Activated naive CD4-positive, alpha-beta T cell treated with anti-CD3 and anti-CD28 coated beads for 36 hours (primary cell): Measurements from ENCODE around the gene TSHZ3. TPM values are rescaled to one million over a fixed set of nuclear protein-coding genes. Genes with fewer than 3 reads are reported as not detected.

Source experiments
- CTCF ChIA-PET: fragments of 350-600 bp; sonication (Branson Sonifier 250); formaldehyde crosslinking; loops from one replicate; lab custom pipeline; 2021; ENCODE audit warnings: antibody characterized with exemption; lab: Charles Lee
- DNase-seq: peaks from one replicate; pipeline ENCODE4 v3.0.0-alpha.2; 2020
- H3K27ac Mint-ChIP-seq: one replicate; pipeline ENCODE4 v1.8.0; 2021; ENCODE audit warnings: mild to moderate bottlenecking, mixed read lengths
- H3K27me3 Mint-ChIP-seq: one replicate; pipeline ENCODE4 v1.8.0; 2021; ENCODE audit warnings: low read depth, mixed read lengths
- H3K36me3 Mint-ChIP-seq: one replicate; pipeline ENCODE4 v1.8.0; 2021; ENCODE audit warnings: low read depth, mixed read lengths
- H3K4me1 Mint-ChIP-seq: one replicate; pipeline ENCODE4 v1.8.0; 2021; ENCODE audit warnings: low read depth, mixed read lengths
- H3K4me3 Mint-ChIP-seq: one replicate; pipeline ENCODE4 v1.8.0; 2021; ENCODE audit warnings: mild to moderate bottlenecking, moderate library complexity, mixed read lengths
- H3K9me3 Mint-ChIP-seq: one replicate; pipeline ENCODE4 v1.8.0; 2021; ENCODE audit warnings: mixed read lengths
- intact Hi-C: fragments of 100-400 bp; cut with micrococcal nuclease; formaldehyde crosslinking; loops from one replicate; pipeline ENCODE4 v1.15.1; 2023
- total RNA-seq, 2 experiments: library from RNA; stranded (reverse); gene quantifications; one replicate each; pipeline ENCODE4 v1.2.3, GENCODE V29; 2021

TSHZ3 gene
- total RNA-seq, 2 experiments from 2014 or later: 1.6 to 2.0 TPM

- Mint-ChIP-seq H3K27ac (no peak overlapping the region), H3K27me3 (peaks cover 23% of the 10 kb centered on the region), H3K9me3 (no peaks in the 10 kb centered on the region), H3K4me1 (peaks cover 3% of the 10 kb centered on the region), H3K4me3 (no peak overlapping the region), H3K36me3 (no peaks in the 10 kb centered on the region)
- intact Hi-C loops: no loop called here
- DNase-seq: no peak
- CTCF ChIA-PET: no interaction called here
These were observed 90.8 kb downstream of the TSHZ3 start for GRCh38 chr19:31258211-31259052.

- H3K27ac Mint-ChIP-seq: no peak overlapping the region
- peaks cover 3% of the 10 kb centered on the region for H3K4me1 Mint-ChIP-seq
- H3K9me3 Mint-ChIP-seq: no peaks in the 10 kb centered on the region
- CTCF ChIA-PET: no interaction called here
- H3K4me3 Mint-ChIP-seq: no peak overlapping the region
- intact Hi-C loops: no loop called here
- DNase-seq: no peak
- no peaks in the 10 kb centered on the region for H3K36me3 Mint-ChIP-seq
- H3K27me3 Mint-ChIP-seq: peaks cover 20% of the 10 kb centered on the region
These were observed 91.7 kb downstream of the TSHZ3 start for GRCh38 chr19:31257426-31258130.

GRCh38 chr19:31257025-31257424, 92.2 kb downstream of the TSHZ3 start:
- no peaks in the 10 kb centered on the region for H3K36me3 Mint-ChIP-seq
- peaks cover 17% of the 10 kb centered on the region for H3K27me3 Mint-ChIP-seq
- H3K27ac Mint-ChIP-seq: no peak overlapping the region
- H3K4me3 Mint-ChIP-seq: no peak overlapping the region
- intact Hi-C loops: no loop called here
- no peaks in the 10 kb centered on the region for H3K9me3 Mint-ChIP-seq
- peaks cover 3% of the 10 kb centered on the region for H3K4me1 Mint-ChIP-seq
- no peak for DNase-seq
- CTCF ChIA-PET: no interaction called here

GRCh38 chr19:31256593-31256960, 92.7 kb downstream of the TSHZ3 start:
- Mint-ChIP-seq H3K9me3 (no peaks in the 10 kb centered on the region), H3K4me1 (peaks cover under 1% of the 10 kb centered on the region), H3K36me3 (no peaks in the 10 kb centered on the region), H3K27me3 (peaks cover 17% of the 10 kb centered on the region), H3K27ac (no peak overlapping the region), H3K4me3 (no peak overlapping the region)
- CTCF ChIA-PET: no interaction called here
- intact Hi-C loops: no loop called here
- DNase-seq: no peak

GRCh38 chr19:31255831-31256592, 93.2 kb downstream of the TSHZ3 start:
- no peak overlapping the region for H3K27ac Mint-ChIP-seq
- CTCF ChIA-PET: no interaction called here
- no peak overlapping the region for H3K4me3 Mint-ChIP-seq
- intact Hi-C loops: no loop called here
- H3K4me1 Mint-ChIP-seq: no peaks in the 10 kb centered on the region
- DNase-seq: no peak
- peaks cover 17% of the 10 kb centered on the region for H3K27me3 Mint-ChIP-seq
- no peaks in the 10 kb centered on the region for H3K36me3 Mint-ChIP-seq
- H3K9me3 Mint-ChIP-seq: no peaks in the 10 kb centered on the region

GRCh38 chr19:31255174-31255799, 93.9 kb downstream of the TSHZ3 start:
- H3K36me3 Mint-ChIP-seq: no peaks in the 10 kb centered on the region
- no peaks in the 10 kb centered on the region for H3K9me3 Mint-ChIP-seq
- H3K27me3 Mint-ChIP-seq: peaks cover 16% of the 10 kb centered on the region
- no peak overlapping the region for H3K4me3 Mint-ChIP-seq
- H3K27ac Mint-ChIP-seq: no peak overlapping the region
- intact Hi-C loops: no loop called here
- H3K4me1 Mint-ChIP-seq: no peaks in the 10 kb centered on the region
- no peak for DNase-seq
- CTCF ChIA-PET: no interaction called here

GRCh38 chr19:31254611-31255010, 94.6 kb downstream of the TSHZ3 start:
- DNase-seq: no peak
- no peaks in the 10 kb centered on the region for H3K4me1 Mint-ChIP-seq
- CTCF ChIA-PET: no interaction called here
- intact Hi-C loops: no loop called here
- H3K27ac Mint-ChIP-seq: no peak overlapping the region
- H3K9me3 Mint-ChIP-seq: no peaks in the 10 kb centered on the region
- H3K27me3 Mint-ChIP-seq: peaks cover 10% of the 10 kb centered on the region
- H3K4me3 Mint-ChIP-seq: no peak overlapping the region
- no peaks in the 10 kb centered on the region for H3K36me3 Mint-ChIP-seq

GRCh38 chr19:31254180-31254551, 95.1 kb downstream of the TSHZ3 start:
- no peaks in the 10 kb centered on the region for H3K9me3 Mint-ChIP-seq
- no peaks in the 10 kb centered on the region for H3K4me1 Mint-ChIP-seq
- intact Hi-C loops: no loop called here
- CTCF ChIA-PET: no interaction called here
- no peak overlapping the region for H3K4me3 Mint-ChIP-seq
- H3K36me3 Mint-ChIP-seq: no peaks in the 10 kb centered on the region
- no peak for DNase-seq
- peaks cover 6% of the 10 kb centered on the region for H3K27me3 Mint-ChIP-seq
- H3K27ac Mint-ChIP-seq: no peak overlapping the region

GRCh38 chr19:31253526-31254179, 95.6 kb downstream of the TSHZ3 start:
- no peak for DNase-seq

GRCh38 chr19:31252441-31252840, 96.8 kb downstream of the TSHZ3 start:
- peaks cover 2% of the 10 kb centered on the region for H3K27me3 Mint-ChIP-seq
- CTCF ChIA-PET: no interaction called here
- no peaks in the 10 kb centered on the region for H3K4me1 Mint-ChIP-seq
- no peak overlapping the region for H3K4me3 Mint-ChIP-seq
- no peak for DNase-seq
- H3K27ac Mint-ChIP-seq: no peak overlapping the region
- H3K36me3 Mint-ChIP-seq: no peaks in the 10 kb centered on the region
- H3K9me3 Mint-ChIP-seq: no peaks in the 10 kb centered on the region
- intact Hi-C loops: no loop called here

More at GRCh38 chr19:31253526-31254179, 95.6 kb downstream of the TSHZ3 start:
- Mint-ChIP-seq H3K36me3 (no peaks in the 10 kb centered on the region), H3K4me3 (no peak overlapping the region), H3K27me3 (peaks cover 5% of the 10 kb centered on the region), H3K9me3 (no peaks in the 10 kb centered on the region), H3K4me1 (no peaks in the 10 kb centered on the region), H3K27ac (no peak overlapping the region)
- intact Hi-C loops: no loop called here
- CTCF ChIA-PET: no interaction called here

- DNase-seq: no peak
- Mint-ChIP-seq H3K36me3 (no peaks in the 10 kb centered on the region), H3K9me3 (no peaks in the 10 kb centered on the region), H3K27me3 (peaks cover 2% of the 10 kb centered on the region), H3K4me1 (no peaks in the 10 kb centered on the region), H3K27ac (no peak overlapping the region), H3K4me3 (no peak overlapping the region)
- intact Hi-C loops: no loop called here
- CTCF ChIA-PET: interaction anchor here (0.7 kb wide), 1 partner anchor 105 kb away, joined by 3 read pairs; no protein-coding TSS in a partner anchor
These were observed 100.0 kb downstream of the TSHZ3 start for GRCh38 chr19:31249217-31249616.

- H3K27me3 Mint-ChIP-seq: peaks cover 14% of the 10 kb centered on the region
- H3K4me1 Mint-ChIP-seq: no peaks in the 10 kb centered on the region
- no peak overlapping the region for H3K4me3 Mint-ChIP-seq
- no peak overlapping the region for H3K27ac Mint-ChIP-seq
- no peaks in the 10 kb centered on the region for H3K9me3 Mint-ChIP-seq
- H3K36me3 Mint-ChIP-seq: no peaks in the 10 kb centered on the region
- DNase-seq: no peak
- CTCF ChIA-PET: no interaction called here
- intact Hi-C loops: no loop called here
These were observed 113.4 kb downstream of the TSHZ3 start for GRCh38 chr19:31235806-31236205.
